ENCODE data around the gene SETDB2. TPM values are rescaled to one million over a fixed set of nuclear protein-coding genes. Genes with fewer than 3 reads are reported as not detected.

SETDB2 gene
- total RNA-seq (2014; rRNA removed) = 5.9 and 6.2 TPM in 2 replicates
- 1.3 TPM for polyA plus RNA-seq (2012)

- DNase-seq (ENCODE audit: low read depth) = peak; percentile 99
These were observed at the start of gene SETDB2, which contains the start of gene CAB39L for GRCh38 chr13:49443704-49444523. Gene SETDB2, plus strand, starts transcription at chr13:49444274. Its CDS starts 7,620 bp downstream, at chr13:49451894. Gene CAB39L, minus strand, starts transcription at chr13:49444064. Its CDS starts 61,154 bp downstream, at chr13:49382910.

GRCh38 chr13:49395451-49395865 lies 48.6 kb upstream of the SETDB2 start:
- DNase-seq (ENCODE audit: low read depth) = no peak

- no peak for DNase-seq (ENCODE audit: low read depth)
These were observed 48.1 kb upstream of the SETDB2 start for GRCh38 chr13:49395878-49396380.

GRCh38 chr13:49399801-49400472 lies 44.1 kb upstream of the SETDB2 start:
- DNase-seq (ENCODE audit: low read depth) = no peak

- DNase-seq (ENCODE audit: low read depth) = no peak
These were observed 43.1 kb upstream of the SETDB2 start for GRCh38 chr13:49400755-49401659.

GRCh38 chr13:49403996-49404702 lies 39.9 kb upstream of the SETDB2 start:
- DNase-seq (ENCODE audit: low read depth) = no peak

- no peak for DNase-seq (ENCODE audit: low read depth)
These were observed 39.4 kb upstream of the SETDB2 start for GRCh38 chr13:49404703-49405020.

- no peak for DNase-seq (ENCODE audit: low read depth)
These were observed 37.0 kb upstream of the SETDB2 start for GRCh38 chr13:49407068-49407467.

- DNase-seq (ENCODE audit: low read depth) = no peak
These were observed 36.1 kb upstream of the SETDB2 start for GRCh38 chr13:49407936-49408335.

- no peak for DNase-seq (ENCODE audit: low read depth)
These were observed 35.1 kb upstream of the SETDB2 start for GRCh38 chr13:49409008-49409407.

GRCh38 chr13:49410006-49410405 lies 34.1 kb upstream of the SETDB2 start:
- DNase-seq (ENCODE audit: low read depth) = peak; percentile 75

- DNase-seq (ENCODE audit: low read depth) = no peak
These were observed 33.6 kb upstream of the SETDB2 start for GRCh38 chr13:49410477-49410876.

- no peak for DNase-seq (ENCODE audit: low read depth)
These were observed 32.7 kb upstream of the SETDB2 start for GRCh38 chr13:49411353-49411752.

GRCh38 chr13:49412749-49413148 lies 31.3 kb upstream of the SETDB2 start:
- DNase-seq (ENCODE audit: low read depth) = no peak

- DNase-seq (ENCODE audit: low read depth) = no peak
These were observed 26.9 kb upstream of the SETDB2 start for GRCh38 chr13:49417161-49417560.

GRCh38 chr13:49418206-49418605 lies 25.9 kb upstream of the SETDB2 start:
- DNase-seq (ENCODE audit: low read depth) = no peak

GRCh38 chr13:49419276-49419675 lies 24.8 kb upstream of the SETDB2 start:
- DNase-seq (ENCODE audit: low read depth) = peak; percentile 72

- DNase-seq (ENCODE audit: low read depth) = no peak
These were observed 22.7 kb upstream of the SETDB2 start for GRCh38 chr13:49421391-49421790.

GRCh38 chr13:49424011-49424560 lies 20.0 kb upstream of the SETDB2 start:
- no peak for DNase-seq (ENCODE audit: low read depth)

- no peak for DNase-seq (ENCODE audit: low read depth)
These were observed 15.9 kb upstream of the SETDB2 start for GRCh38 chr13:49428041-49428763.
